Stimulated activated CD8-positive, alpha-beta memory T cell treated with anti-CD3 and anti-CD28 coated beads, Interleukin-12 subunit alpha, Interleukin-12 subunit beta, amount 100 ng/mL, for 24 hours (primary cell): ENCODE data around the gene LBHD1.
"Not testable (repeated sequence)": the region's sequence is repeated elsewhere in the genome, so short reads cannot be mapped to it uniquely, and the experiment has no call there.

Experiments
- DNase-seq: peaks from one replicate; pipeline ENCODE4 v3.0.0-alpha.2; 2020; ENCODE audit errors: extremely low read depth

Gene LBHD1

DNA sequence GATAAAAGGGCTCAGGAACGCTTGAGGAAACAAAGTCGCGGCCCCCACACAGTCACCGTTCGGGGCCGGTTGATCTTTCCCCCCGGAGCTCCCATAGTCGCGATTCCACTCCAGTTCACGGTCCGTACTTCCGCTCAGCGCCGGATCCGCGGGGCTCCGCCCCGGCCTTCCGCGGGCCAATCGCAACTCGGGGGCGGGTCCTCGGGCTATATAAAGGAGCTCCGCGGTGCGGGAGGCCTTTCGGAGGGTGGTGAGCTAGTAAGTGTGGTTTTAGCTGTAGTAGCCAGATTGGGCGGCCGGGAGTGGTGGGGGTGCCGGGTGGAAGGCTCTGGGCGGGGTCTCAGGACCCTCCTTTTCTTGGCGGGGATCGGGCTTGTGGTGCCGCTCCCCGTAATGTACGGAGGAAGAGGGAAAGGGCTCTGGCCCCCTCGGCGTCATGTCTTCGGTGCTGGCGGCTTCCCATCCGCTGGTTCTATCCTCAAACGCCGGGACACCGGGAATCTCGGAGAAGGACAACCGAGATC, 6.9 kb downstream of the LBHD1 start, which contains the start of the genes C11orf98 and CSKMT:
TSS of gene C11orf98 (minus strand) at position 136 of the 524 bp plus-strand sequence. CDS start at position 95, 41 bp downstream.
TSS of gene CSKMT (plus strand) at position 238 of the 524 bp plus-strand sequence. CDS start 568 bp downstream, outside the sequence.
- DNase-seq = peak; percentile 88

DNA sequence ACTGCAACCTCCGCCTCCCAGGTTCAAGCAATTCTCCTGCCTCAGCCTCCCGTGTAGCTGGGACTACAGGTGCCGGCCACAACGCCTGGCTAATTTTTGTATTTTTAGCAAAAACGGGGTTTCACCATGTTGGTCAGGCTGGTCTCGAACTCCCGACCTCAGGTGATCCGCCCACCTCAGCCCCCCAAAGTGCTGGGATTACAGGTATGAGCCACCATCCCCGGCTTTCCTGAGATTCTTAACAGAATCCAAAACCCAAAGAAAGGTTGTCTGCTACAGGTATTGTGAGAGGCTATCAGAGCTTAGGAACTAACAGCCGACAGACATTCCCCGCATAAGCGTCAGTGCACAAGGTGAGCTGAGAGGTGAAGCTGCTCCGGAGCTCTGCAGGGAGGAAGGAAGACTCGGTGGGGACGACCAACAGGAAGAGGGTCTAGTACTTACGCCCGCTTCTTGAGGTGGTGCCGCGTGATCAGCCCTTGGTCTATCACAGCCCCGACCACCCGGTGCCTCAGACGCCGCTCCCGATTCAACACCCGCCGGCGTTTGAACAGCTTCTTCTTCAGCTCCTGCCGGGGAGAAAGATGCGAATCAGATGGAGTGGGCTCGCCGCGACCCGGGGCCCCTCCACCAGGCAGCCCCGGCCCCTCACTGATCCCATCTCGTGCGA, 7.5 kb downstream of the LBHD1 start:
- no peak for DNase-seq

DNA sequence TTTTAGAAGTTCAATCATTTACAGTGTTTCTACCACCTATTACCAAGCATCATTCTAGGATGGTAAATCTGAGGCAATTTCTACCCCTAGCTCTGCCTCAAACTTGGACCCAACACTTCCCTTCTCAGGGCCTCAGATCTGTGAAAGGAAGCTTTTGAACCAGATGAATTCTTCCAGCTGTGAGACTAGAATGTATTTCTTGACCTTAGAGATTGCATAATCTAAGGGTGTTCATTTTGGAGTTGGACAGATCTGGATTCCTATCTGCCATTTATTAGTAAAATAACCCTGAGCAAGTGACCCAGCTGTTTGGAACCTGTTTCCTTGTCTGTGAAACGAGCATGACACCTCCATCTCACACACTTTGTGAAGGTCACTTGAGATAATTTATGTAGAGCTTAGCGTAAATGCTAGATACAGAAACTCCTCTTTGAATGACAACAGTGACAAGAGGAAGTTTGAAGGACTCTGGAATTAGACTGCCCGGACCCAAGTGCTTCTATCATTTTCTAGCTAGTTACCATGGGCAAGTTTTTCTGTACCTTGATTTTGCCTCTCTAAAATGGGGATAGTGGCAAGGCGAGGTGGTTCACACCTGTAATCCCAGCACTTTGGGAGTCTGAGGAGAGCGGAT, 15.2 kb downstream of the LBHD1 start:
- no peak for DNase-seq

DNA sequence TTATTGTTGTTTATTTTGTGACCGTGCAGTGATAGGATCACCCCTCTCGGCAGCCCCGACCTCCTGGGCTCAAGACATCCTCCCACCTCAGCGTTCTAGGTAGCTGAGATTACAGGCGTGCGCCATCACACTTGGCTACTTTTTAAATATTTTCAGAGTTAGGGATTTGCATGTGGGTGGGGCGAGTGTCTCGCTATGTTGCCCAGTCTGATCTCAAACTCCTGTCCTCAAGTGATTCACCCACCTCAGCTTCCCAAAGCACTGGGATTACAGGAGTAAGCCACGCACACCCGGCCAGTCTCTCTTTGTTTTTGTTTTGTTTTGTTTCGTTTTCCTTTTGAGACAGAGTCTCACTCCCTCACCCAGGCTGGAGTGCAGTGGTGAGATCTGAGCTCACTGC, 17.8 kb downstream of the LBHD1 start:
- no peak for DNase-seq

DNA sequence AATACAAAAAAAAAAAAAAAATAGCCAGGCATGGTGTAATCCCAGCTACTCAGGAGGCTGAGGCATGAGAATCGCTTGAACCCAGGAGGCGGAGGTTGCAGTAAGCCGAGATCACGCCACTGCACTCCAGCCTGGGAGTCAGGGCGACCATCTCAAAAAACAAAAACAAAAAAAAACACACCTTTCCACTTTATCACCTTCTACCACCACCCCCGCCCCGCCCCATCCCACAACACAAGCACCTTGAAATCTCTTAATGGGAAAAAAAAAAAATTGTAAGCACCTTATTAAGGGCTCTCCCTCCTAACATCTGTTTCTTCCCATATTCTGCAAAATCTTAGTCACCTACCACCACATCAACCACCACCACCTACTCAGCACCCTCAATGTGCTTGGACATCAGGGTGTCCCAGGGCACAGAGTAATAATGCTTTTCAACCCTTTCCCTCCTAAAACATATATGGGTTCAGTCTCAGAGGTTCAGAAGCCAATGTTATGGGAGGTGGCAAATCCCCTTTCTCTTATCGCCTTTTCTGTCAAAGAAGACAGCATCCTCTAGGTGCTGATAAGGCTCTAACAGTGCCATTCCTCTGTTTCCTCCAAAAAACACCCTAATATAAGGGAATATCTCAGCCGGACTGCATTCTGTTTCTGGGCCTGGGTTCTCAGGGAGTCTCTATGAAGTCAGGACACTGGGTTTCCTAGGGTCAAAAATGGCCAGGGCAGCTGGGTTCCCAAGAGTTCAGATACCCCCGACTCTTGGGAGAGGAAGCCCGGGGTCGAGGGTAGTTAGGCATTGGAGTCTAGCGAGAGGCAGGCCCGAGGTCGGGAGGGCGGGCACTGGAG, 19.7 kb downstream of the LBHD1 start:
- no peak for DNase-seq

DNA sequence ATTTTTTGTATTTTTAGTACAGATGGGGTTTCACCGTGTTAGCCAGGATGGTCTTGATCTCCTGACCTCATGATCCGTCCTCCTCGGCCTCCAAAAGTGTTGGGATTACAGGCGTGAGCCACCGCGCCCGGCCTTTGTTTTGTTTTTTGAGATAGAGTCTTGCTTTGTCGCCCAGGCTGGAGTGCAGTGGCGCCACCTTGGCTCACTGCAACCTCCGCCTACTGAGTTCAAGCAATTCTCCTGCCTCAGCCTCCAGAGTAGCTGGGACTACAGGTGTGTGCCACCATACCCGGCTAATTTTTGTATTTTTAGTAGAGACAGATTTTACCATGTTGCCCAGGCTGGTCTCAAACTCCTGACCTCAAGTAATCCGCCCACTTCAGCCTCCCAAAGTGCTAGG, 21.8 kb downstream of the LBHD1 start:
- DNase-seq = not testable (repeated sequence)

- DNase-seq = no peak
These were observed 22.6 kb downstream of the LBHD1 start for GRCh38 chr11:62649486-62649885.

GRCh38 chr11:62648967-62649364, 23.1 kb downstream of the LBHD1 start:
- no peak for DNase-seq

DNA sequence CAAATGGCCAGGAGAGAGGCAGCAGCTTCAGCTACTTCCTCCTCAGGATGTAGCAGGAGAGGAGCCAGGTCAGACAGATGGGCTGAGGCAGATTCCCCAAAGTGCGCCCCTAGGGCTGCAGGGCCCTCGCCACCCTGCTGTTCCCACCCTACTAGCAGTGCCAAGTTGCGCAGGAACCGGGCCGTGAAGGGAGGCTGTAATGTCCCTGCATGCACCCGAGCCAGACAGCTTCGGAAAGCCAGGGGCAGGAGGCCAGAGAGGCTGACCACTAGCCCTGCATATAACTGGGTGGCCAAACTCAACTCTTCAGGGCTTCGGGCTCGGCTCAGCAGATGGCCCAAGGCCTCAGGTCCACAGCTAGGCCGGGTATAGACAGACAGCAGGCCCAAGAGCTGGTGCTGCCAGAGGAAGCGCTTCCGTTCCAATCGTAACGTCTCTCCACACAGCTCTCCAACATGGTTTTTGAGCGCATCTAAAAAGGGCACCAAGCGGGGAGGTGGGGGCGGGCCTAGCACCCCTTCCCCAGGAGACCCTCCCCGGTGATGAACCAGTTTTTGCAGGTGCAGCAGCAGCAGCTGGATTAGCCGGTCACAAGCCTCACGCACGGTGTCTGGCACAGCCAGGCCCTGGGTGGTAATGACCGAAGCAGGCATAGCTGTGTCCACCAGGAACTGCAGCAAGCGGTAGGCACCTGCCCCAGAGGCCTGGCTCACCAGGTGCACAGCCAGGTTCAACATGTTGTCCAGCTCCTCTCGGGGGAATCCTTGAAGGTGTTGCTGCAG, 23.7 kb downstream of the LBHD1 start:
- DNase-seq = no peak

DNA sequence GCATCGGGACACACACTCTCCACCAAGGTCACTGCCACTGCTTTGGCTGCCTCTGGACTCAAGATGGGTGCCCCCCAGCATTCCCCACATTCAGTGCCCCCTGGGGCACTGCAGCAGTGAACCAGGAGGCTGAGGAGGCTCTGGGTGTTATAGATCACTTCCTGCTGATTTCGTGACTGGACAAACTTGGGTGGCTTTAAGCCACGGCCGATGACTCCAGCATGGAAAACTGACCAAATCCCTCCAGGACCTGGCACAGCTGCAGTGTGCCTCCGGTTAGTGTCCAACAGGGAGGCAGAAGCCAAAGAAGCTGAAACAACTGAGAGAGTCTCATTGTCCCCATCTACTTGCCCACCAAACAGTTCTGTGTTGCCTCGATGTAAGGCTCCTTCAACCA, 24.5 kb downstream of the LBHD1 start:
- DNase-seq = no peak

DNA sequence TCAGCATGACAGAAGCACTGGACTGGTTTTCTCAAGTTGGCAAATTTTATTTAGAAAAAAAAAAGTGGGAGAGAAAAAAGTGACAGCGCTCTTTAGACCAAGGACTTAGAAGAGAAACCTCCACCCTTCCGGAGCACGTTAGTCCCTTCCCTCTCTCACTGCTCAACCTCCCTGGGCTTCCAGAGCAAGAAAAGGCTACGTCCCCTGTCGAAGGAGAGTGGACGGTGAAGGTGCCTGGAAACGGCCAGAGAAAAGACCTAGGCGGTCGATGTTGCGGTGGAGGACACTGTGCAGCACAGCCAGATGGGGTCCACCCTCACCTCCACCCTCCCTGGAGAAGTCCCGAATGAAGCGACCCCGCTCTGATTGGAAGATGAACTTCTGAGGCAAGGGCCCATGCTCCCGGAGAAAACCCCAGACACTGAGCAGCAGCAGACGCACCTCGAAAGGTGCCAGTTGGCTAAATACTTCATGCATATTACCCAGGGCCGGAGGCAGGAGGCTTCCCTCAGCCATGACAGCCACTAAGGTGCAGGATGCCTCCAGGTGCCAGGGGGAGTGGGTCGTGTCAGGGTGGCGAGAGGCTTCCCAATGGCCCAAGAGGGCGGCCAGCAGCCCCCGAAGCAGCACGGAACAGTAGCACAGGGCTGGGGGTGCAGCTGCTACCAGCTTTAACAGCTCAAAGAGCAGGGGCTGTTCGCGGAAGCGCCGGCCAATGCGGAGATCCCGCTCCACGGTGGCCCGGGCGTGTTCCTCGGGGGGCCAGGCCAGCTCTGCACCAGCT, 25.1 kb downstream of the LBHD1 start:
- DNase-seq = no peak

DNA sequence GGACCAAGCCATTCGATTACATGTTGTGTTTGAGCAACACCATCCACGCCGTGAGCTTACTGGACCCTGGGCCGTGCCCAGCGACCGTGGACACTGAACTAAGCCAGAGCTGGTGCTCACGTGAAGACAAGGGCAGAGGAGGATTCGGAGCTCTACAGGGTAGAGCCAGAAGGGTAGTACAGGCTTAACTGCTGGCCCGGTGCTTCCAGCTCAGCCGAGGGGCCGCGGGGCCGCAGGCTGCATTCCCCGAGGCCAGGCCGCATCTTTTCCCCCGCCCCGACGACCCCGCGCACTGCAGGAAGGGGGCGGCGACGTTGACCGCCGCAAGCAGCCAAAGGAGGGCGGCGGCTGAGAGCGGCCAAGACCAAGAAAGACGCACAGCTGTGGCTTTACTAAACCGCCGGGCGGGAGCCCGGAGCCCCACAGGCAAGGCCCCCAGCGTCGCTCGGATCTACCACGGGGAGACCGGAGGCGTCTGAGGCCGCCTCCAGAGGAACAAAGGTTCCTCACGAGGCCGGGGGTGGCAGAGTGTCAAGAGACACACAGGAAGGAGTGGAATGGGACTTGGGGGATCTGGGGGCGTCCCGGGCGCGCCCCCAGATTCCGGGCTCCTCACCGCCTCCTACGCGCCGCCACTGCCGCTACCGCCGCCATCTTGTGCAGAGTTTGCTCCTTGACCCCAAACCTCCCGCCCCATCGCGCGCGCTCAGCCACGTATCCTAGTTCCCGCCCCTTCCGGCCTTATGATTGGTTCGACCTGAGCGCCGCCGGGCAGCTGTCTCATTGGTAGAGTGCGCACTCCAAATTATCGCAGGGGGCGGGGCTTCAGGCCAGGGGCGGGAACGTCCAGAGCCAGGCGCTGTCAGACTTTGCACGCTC, 25.9 kb downstream of the LBHD1 start, which contains the start of gene GANAB:
TSS of gene GANAB (minus strand) at position 668 of the 879 bp plus-strand sequence. CDS start at position 654, 14 bp downstream.
- peak; percentile 99 for DNase-seq

DNA sequence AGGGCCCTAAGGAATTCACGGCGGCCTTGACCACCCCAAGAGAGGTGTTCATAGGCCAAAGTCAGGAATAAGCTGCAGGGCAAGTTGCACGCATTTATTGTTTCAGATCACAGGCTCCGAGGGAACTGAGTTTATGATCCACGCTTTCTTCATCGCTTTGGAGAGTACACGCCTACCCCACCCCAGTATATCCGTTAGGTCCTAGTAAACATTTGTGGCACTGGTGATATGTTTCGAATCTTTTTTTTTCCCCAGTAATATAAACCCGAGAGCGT, 26.5 kb downstream of the LBHD1 start:
- DNase-seq = no peak

GRCh38 chr11:62644220-62644619, 27.8 kb downstream of the LBHD1 start:
- DNase-seq = no peak

DNA sequence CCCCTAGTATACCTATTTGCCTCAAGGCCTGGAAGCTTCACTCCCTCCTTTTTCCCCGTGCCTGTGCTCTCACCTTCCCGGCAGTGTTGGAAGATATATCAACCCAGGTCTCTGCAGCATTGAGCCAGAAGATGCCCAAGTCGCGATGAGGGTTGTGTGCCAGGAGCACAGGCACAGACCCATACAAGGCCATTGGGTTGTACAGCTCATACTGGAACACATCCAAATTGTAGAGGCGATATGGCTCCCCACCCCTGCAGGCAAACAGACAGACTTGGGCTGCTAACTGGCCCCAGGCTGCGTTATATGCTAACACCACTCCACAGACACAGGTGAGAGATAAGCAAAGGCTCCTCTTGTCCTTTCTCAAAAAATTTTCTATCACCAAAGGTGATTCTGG, 39.6 kb downstream of the LBHD1 start:
- DNase-seq = no peak

DNA sequence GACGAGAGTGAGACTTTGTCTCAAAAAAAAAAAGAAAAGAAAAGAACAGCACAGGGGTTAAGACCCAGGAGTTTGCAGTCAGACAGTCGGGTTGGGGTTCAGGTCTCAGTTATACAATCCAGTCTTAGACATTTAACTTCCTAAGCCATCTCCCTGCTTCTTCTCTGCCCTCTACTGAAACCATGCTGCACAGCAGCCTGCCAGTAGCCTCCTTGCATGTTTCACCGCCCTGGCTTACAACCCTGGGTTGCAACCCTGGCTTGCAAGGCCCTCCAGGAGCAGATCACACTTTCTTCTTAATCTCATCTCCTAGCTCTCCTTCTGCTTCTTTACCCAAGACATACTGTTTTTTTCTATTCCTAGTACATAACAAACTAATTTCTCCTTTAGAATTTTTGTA, 44.4 kb downstream of the LBHD1 start:
- DNase-seq = no peak

DNA sequence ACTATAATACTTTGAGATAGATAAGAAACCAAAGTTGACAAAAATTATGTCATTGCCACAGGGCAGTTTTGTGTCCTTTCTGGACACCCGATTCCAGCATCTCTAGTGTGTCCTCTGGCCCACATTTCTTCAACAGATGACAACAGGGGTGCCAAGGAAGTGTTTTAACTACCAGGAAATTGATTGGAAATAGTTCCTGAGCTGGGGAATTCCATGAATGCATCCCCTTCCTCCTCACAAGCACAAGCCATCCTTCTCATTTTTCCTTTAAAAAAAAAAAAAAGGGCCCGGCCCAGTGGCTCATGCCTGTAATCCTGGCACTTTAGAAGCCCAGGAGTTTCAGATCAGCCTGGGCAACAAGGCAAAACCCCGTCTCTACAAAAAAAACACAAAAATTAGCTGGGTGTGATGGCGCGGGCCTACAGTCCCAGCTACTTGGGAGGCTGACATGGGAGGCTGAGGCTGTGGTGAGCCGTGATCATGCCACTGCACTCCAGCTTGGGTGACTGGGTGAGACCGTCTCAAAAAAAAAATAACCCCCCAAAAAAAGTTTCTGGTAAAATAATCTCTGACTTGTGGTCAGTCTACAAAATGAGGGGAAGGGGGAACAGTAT, 49.5 kb downstream of the LBHD1 start:
- DNase-seq = no peak

GRCh38 chr11:62621567-62622470, 50.2 kb downstream of the LBHD1 start, which contains the start of gene B3GAT3:
Gene B3GAT3 (minus strand): TSS chr11:62621986. CDS start chr11:62621947, 39 bp downstream.
- DNase-seq = peak; percentile 88
